Measurements from ENCODE around the gene HACD1. TPM values are rescaled to one million over a fixed set of nuclear protein-coding genes. Genes with fewer than 3 reads are reported as not detected.

Gene HACD1
- total RNA-seq, 1 experiment from 2014 or later: 105 TPM

GRCh38 chr10:17586821-17587234 lies 30.3 kb downstream of the HACD1 start:
- DNase-seq (ENCODE audit: low read depth in 1 of 2, low spot score in 2 of 2): no peak

GRCh38 chr10:17585016-17585415 lies 32.2 kb downstream of the HACD1 start:
- DNase-seq (ENCODE audit: low read depth in 1 of 2, low spot score in 2 of 2): no peak
- Histone ChIP-seq H3K27me3 (replicated peaks) (no peaks in the 10 kb centered on the region), H3K4me3 (no peak overlapping the region), H3K4me1 (replicated peaks) (no peaks in the 10 kb centered on the region), H3K9me3 (replicated peaks) (no peaks in the 10 kb centered on the region), H3K27ac (no peak overlapping the region), H3K36me3 (0 out of 2 replicates have a peak, but pooled peaks cover 5% of the 10 kb centered on the region)

More at GRCh38 chr10:17586821-17587234, 30.3 kb downstream of the HACD1 start:
- no peaks in the 10 kb centered on the region for H3K9me3 ChIP-seq (replicated peaks)
- no peaks in the 10 kb centered on the region for H3K4me1 ChIP-seq (replicated peaks)
- no peak overlapping the region for H3K4me3 ChIP-seq
- H3K27me3 ChIP-seq (replicated peaks): no peaks in the 10 kb centered on the region
- H3K27ac ChIP-seq: no peak overlapping the region
- H3K36me3 ChIP-seq: 0 out of 2 replicates have a peak, but pooled peaks cover 6% of the 10 kb centered on the region

- Histone ChIP-seq H3K4me1 (replicated peaks) (no peaks in the 10 kb centered on the region), H3K9me3 (replicated peaks) (no peaks in the 10 kb centered on the region), H3K27me3 (replicated peaks) (no peaks in the 10 kb centered on the region), H3K4me3 (no peak overlapping the region), H3K27ac (no peak overlapping the region), H3K36me3 (no peaks in the 10 kb centered on the region)
- no peak for DNase-seq (ENCODE audit: low read depth in 1 of 2, low spot score in 2 of 2)
Measured at GRCh38 chr10:17580885-17581284, 36.3 kb downstream of the HACD1 start.

GRCh38 chr10:17578603-17579002 lies 38.6 kb downstream of the HACD1 start:
- Histone ChIP-seq H3K27ac (no peak overlapping the region), H3K4me1 (replicated peaks) (no peaks in the 10 kb centered on the region), H3K4me3 (no peak overlapping the region), H3K27me3 (replicated peaks) (no peaks in the 10 kb centered on the region), H3K36me3 (no peaks in the 10 kb centered on the region), H3K9me3 (replicated peaks) (no peaks in the 10 kb centered on the region)
- no peak for DNase-seq (ENCODE audit: low read depth in 1 of 2, low spot score in 2 of 2)

- DNase-seq (ENCODE audit: low read depth in 1 of 2, low spot score in 2 of 2): no peak
- Histone ChIP-seq H3K4me1 (replicated peaks) (no peaks in the 10 kb centered on the region), H3K27ac (no peak overlapping the region)
Measured at GRCh38 chr10:17576768-17577167, 40.4 kb downstream of the HACD1 start.

GRCh38 chr10:17564911-17565310 lies 52.3 kb downstream of the HACD1 start:
- Histone ChIP-seq H3K4me3 (no peak overlapping the region), H3K27me3 (replicated peaks) (no peaks in the 10 kb centered on the region), H3K4me1 (replicated peaks) (no peaks in the 10 kb centered on the region), H3K9me3 (replicated peaks) (no peaks in the 10 kb centered on the region), H3K27ac (no peak overlapping the region), H3K36me3 (no peaks in the 10 kb centered on the region)
- no peak for DNase-seq (ENCODE audit: low read depth in 1 of 2, low spot score in 2 of 2)

More at GRCh38 chr10:17576768-17577167, 40.4 kb downstream of the HACD1 start:
- Histone ChIP-seq H3K36me3 (no peaks in the 10 kb centered on the region), H3K27me3 (replicated peaks) (no peaks in the 10 kb centered on the region), H3K9me3 (replicated peaks) (no peaks in the 10 kb centered on the region), H3K4me3 (no peak overlapping the region)

GRCh38 chr10:17563452-17563851 lies 53.7 kb downstream of the HACD1 start:
- H3K4me3 ChIP-seq: no peak overlapping the region
- H3K4me1 ChIP-seq (replicated peaks): no peaks in the 10 kb centered on the region
- H3K27me3 ChIP-seq (replicated peaks): no peaks in the 10 kb centered on the region
- H3K27ac ChIP-seq: no peak overlapping the region
- DNase-seq (ENCODE audit: low read depth in 1 of 2, low spot score in 2 of 2): no peak
- H3K36me3 ChIP-seq: no peaks in the 10 kb centered on the region
- no peaks in the 10 kb centered on the region for H3K9me3 ChIP-seq (replicated peaks)

GRCh38 chr10:17562614-17563013 lies 54.6 kb downstream of the HACD1 start:
- Histone ChIP-seq H3K27me3 (replicated peaks) (no peaks in the 10 kb centered on the region), H3K9me3 (replicated peaks) (no peaks in the 10 kb centered on the region), H3K4me3 (no peak overlapping the region), H3K27ac (no peak overlapping the region), H3K36me3 (no peaks in the 10 kb centered on the region), H3K4me1 (replicated peaks) (no peaks in the 10 kb centered on the region)
- no peak for DNase-seq (ENCODE audit: low read depth in 1 of 2, low spot score in 2 of 2)

GRCh38 chr10:17561111-17561510 lies 56.1 kb downstream of the HACD1 start:
- Histone ChIP-seq H3K4me1 (replicated peaks) (no peaks in the 10 kb centered on the region), H3K27ac (no peak overlapping the region), H3K9me3 (replicated peaks) (no peaks in the 10 kb centered on the region), H3K27me3 (replicated peaks) (no peaks in the 10 kb centered on the region), H3K36me3 (no peaks in the 10 kb centered on the region), H3K4me3 (no peak overlapping the region)
- DNase-seq (ENCODE audit: low read depth in 1 of 2, low spot score in 2 of 2): no peak

- H3K9me3 ChIP-seq (replicated peaks): 0 out of 2 replicates have a peak, but pooled peaks cover 2% of the 10 kb centered on the region
- no peaks in the 10 kb centered on the region for H3K36me3 ChIP-seq
- no peak overlapping the region for H3K4me3 ChIP-seq
- peak in 1 of 2 experiments; percentile 15 for DNase-seq (ENCODE audit: low read depth in 1 of 2, low spot score in 2 of 2)
- H3K4me1 ChIP-seq (replicated peaks): no peaks in the 10 kb centered on the region
- no peaks in the 10 kb centered on the region for H3K27me3 ChIP-seq (replicated peaks)
- no peak overlapping the region for H3K27ac ChIP-seq
Measured at GRCh38 chr10:17557459-17557858, 59.7 kb downstream of the HACD1 start.

GRCh38 chr10:17548770-17549169 lies 68.4 kb downstream of the HACD1 start:
- no peak for DNase-seq (ENCODE audit: low read depth in 1 of 2, low spot score in 2 of 2)
- Histone ChIP-seq H3K9me3 (replicated peaks) (no peaks in the 10 kb centered on the region; the same call in 1 of the 2 replicates), H3K4me3 (no peak overlapping the region), H3K4me1 (replicated peaks) (peaks cover 15% of the 10 kb centered on the region; the same call in 1 of the 2 replicates), H3K27me3 (replicated peaks) (no peaks in the 10 kb centered on the region), H3K27ac (no peak overlapping the region), H3K36me3 (no peaks in the 10 kb centered on the region)

- no peak overlapping the region for H3K4me3 ChIP-seq
- no peaks in the 10 kb centered on the region; the same call in 1 of the 2 replicates for H3K9me3 ChIP-seq (replicated peaks)
- H3K36me3 ChIP-seq: no peaks in the 10 kb centered on the region
- H3K4me1 ChIP-seq (replicated peaks): peaks cover 18% of the 10 kb centered on the region; the same call in 1 of the 2 replicates
- H3K27me3 ChIP-seq (replicated peaks): no peaks in the 10 kb centered on the region
- DNase-seq (ENCODE audit: low read depth in 1 of 2, low spot score in 2 of 2): peak in 1 of 2 experiments; percentile 11
- no peak overlapping the region for H3K27ac ChIP-seq
Measured at GRCh38 chr10:17548162-17548561, 69.0 kb downstream of the HACD1 start.

- Histone ChIP-seq H3K27me3 (replicated peaks) (no peaks in the 10 kb centered on the region), H3K9me3 (replicated peaks) (no peaks in the 10 kb centered on the region; the same call in 1 of the 2 replicates), H3K4me3 (no peak overlapping the region), H3K36me3 (no peaks in the 10 kb centered on the region), H3K4me1 (replicated peaks) (peaks cover 18% of the 10 kb centered on the region; the same call in 1 of the 2 replicates), H3K27ac (no peak overlapping the region)
- no peak for DNase-seq (ENCODE audit: low read depth in 1 of 2, low spot score in 2 of 2)
Measured at GRCh38 chr10:17547060-17547459, 70.1 kb downstream of the HACD1 start.

GRCh38 chr10:17544465-17544864 lies 72.7 kb downstream of the HACD1 start:
- Histone ChIP-seq H3K27me3 (replicated peaks) (no peaks in the 10 kb centered on the region), H3K36me3 (no peaks in the 10 kb centered on the region), H3K4me3 (no peak overlapping the region), H3K27ac (no peak overlapping the region), H3K4me1 (replicated peaks) (peaks cover 18% of the 10 kb centered on the region; the same call in 1 of the 2 replicates), H3K9me3 (replicated peaks) (no peaks in the 10 kb centered on the region; the same call in 1 of the 2 replicates)
- peak in 1 of 2 experiments; percentile 20 for DNase-seq (ENCODE audit: low read depth in 1 of 2, low spot score in 2 of 2)
